ENCODE data around the gene RMI2.
A peak's percentile ranks its signal among the peaks of the same experiment; 100 is the strongest.

Gene RMI2

DNA sequence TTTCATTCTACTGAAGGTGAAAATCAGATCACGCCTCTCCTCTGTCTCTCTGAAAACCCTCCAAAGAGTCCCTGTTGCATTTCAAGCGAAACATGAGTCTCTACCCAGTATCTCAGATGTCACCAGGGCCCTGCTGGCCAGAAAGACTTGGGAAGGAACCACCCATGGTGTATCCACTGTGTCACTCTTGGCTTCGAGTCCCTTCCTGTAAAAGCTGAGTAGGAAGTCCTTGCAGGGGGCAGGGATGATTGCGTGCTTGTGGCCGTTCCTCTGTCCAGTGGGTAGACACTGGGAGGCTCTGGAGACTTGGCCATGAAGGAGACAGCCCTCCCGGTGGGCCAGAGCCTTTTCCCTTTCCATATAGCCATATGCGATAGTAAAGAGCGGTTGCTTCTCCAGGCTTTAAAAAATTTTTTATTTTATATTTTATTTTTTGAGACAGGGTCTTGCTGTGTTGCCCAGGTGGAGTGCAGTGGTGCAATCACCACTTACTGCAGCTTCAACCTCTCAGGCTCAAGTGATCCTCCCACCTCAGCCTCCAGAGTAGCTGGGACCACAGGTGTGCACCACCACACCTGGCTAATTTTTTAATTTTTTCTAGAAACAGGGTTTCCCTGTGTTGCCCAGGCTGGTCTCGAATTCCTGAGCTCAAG, 19.0 kb upstream of the RMI2 start:
- H3K9ac ChIP-seq (ENCODE audit: low read length) = no peak overlapping the region

GRCh38 chr16:11326737-11327276, 18.5 kb upstream of the RMI2 start:
- Histone ChIP-seq H3F3A (ENCODE audit: insufficient read depth) (peaks cover 18% of the 10 kb centered on the region), H4K20me1 (ENCODE audit: low read depth, low read length) (no peaks in the 10 kb centered on the region), H3K27ac (ENCODE audit: low read depth, low read length) (no peak overlapping the region), H3K9me2 (replicated peaks; ENCODE audit: insufficient read depth, low read length) (no peaks in the 10 kb centered on the region), H3K79me2 (ENCODE audit: insufficient read depth, low read length) (no peaks in the 10 kb centered on the region), H2AFZ (ENCODE audit: low read depth, low read length, severe bottlenecking) (no peak overlapping the region), H3K27me3 (ENCODE audit: low read length) (no peaks in the 10 kb centered on the region), H3K4me2 (ENCODE audit: low read depth, low read length, poor library complexity, severe bottlenecking) (no peak overlapping the region), H3K36me3 (ENCODE audit: low read length) (no peaks in the 10 kb centered on the region), H3K9ac (ENCODE audit: low read length) (no peak overlapping the region), H3K4me3 (ENCODE audit: insufficient read depth, low read length, poor library complexity, severe bottlenecking) (no peak overlapping the region), H3K9me3 (ENCODE audit: insufficient read depth, low read length) (no peaks in the 10 kb centered on the region)
- TF ChIP-seq EZH2phosphoT487 (conservative IDR thresholded peaks at IDR 0.05; ENCODE audit: low read length) = no peak
- TF ChIP-seq, protein P1, sequence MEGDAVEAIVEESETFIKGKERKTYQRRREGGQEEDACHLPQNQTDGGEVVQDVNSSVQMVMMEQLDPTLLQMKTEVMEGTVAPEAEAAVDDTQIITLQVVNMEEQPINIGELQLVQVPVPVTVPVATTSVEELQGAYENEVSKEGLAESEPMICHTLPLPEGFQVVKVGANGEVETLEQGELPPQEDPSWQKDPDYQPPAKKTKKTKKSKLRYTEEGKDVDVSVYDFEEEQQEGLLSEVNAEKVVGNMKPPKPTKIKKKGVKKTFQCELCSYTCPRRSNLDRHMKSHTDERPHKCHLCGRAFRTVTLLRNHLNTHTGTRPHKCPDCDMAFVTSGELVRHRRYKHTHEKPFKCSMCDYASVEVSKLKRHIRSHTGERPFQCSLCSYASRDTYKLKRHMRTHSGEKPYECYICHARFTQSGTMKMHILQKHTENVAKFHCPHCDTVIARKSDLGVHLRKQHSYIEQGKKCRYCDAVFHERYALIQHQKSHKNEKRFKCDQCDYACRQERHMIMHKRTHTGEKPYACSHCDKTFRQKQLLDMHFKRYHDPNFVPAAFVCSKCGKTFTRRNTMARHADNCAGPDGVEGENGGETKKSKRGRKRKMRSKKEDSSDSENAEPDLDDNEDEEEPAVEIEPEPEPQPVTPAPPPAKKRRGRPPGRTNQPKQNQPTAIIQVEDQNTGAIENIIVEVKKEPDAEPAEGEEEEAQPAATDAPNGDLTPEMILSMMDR (IDR thresholded peaks at IDR 0.05; ENCODE audit: insufficient read depth, low read length, poor library complexity, severe bottlenecking) = no peak

More for the DNA sequence above, 19.0 kb upstream of the RMI2 start:
- Histone ChIP-seq H3K27me3 (ENCODE audit: low read length) (no peaks in the 10 kb centered on the region), H3K9me3 (ENCODE audit: insufficient read depth, low read length) (no peaks in the 10 kb centered on the region), H2AFZ (ENCODE audit: low read depth, low read length, severe bottlenecking) (no peak overlapping the region), H3K27ac (ENCODE audit: low read depth, low read length) (no peak overlapping the region), H4K20me1 (ENCODE audit: low read depth, low read length) (no peaks in the 10 kb centered on the region), H3K9me2 (replicated peaks; ENCODE audit: insufficient read depth, low read length) (no peaks in the 10 kb centered on the region), H3K4me3 (ENCODE audit: insufficient read depth, low read length, poor library complexity, severe bottlenecking) (no peak overlapping the region), H3K4me2 (ENCODE audit: low read depth, low read length, poor library complexity, severe bottlenecking) (no peak overlapping the region), H3K79me2 (ENCODE audit: insufficient read depth, low read length) (no peaks in the 10 kb centered on the region), H3F3A (ENCODE audit: insufficient read depth) (peaks cover 18% of the 10 kb centered on the region), H3K36me3 (ENCODE audit: low read length) (no peaks in the 10 kb centered on the region)
- TF ChIP-seq, protein P1 (IDR thresholded peaks at IDR 0.05; ENCODE audit: insufficient read depth, low read length, poor library complexity, severe bottlenecking) = no peak
- TF ChIP-seq EZH2phosphoT487 (conservative IDR thresholded peaks at IDR 0.05; ENCODE audit: low read length) = no peak

DNA sequence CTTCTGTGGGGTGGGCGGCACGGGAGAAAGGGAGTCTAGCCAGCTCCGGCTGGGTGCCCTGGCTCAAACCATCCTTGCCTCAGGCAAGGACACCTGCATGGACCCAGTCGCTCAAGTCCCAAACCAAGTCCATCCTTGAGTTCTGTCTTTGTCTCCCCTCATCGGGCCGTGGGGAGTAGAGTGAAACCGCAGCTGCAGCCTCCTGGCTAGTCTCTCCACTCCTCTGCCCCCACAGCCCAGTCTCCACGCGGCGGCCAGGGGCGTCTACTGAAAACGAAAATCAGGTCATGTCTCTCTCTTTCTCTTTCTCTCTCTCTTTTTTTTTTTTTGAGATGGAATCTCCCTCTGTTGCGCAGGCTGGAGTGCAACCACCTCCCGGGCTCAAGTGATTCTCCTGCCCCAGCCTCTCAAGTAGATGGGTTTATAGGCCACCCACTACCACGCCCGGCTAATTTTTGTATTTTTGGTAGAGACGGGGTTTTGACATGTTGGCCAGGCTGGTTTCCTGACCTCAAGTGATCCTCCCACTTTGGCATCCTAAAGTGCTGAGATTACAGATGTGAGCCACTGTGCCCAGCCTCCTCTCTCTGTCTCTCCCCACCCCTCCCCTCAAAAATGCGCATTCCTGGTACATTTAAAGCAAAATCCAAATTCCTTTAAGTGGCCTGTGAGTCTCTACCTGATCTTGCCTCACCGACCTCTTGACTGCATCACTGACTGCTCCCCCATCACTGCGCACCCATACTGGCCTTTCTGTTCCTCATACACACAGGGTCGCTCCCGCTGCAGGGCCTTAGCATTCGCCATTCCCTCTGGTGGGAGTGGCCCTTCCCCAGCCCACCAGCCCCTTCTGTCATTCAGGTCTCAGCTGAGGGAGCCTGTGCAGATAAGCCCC, 17.7 kb upstream of the RMI2 start:
- no peaks in the 10 kb centered on the region for H3K9me2 ChIP-seq (replicated peaks; ENCODE audit: insufficient read depth, low read length)
- H3F3A ChIP-seq (ENCODE audit: insufficient read depth) = peaks cover 18% of the 10 kb centered on the region
- H3K4me3 ChIP-seq (ENCODE audit: insufficient read depth, low read length, poor library complexity, severe bottlenecking) = no peak overlapping the region
- H3K4me2 ChIP-seq (ENCODE audit: low read depth, low read length, poor library complexity, severe bottlenecking) = peak overlapping the region; percentile 57
- H3K27me3 ChIP-seq (ENCODE audit: low read length) = no peaks in the 10 kb centered on the region
- H3K36me3 ChIP-seq (ENCODE audit: low read length) = no peaks in the 10 kb centered on the region
- H3K9me3 ChIP-seq (ENCODE audit: insufficient read depth, low read length) = no peaks in the 10 kb centered on the region
- peak overlapping the region; percentile 2; the same call in 1 of the 2 replicates for H3K9ac ChIP-seq (ENCODE audit: low read length)
- H4K20me1 ChIP-seq (ENCODE audit: low read depth, low read length) = no peaks in the 10 kb centered on the region
- no peak overlapping the region for H2AFZ ChIP-seq (ENCODE audit: low read depth, low read length, severe bottlenecking)
- H3K27ac ChIP-seq (ENCODE audit: low read depth, low read length) = peak overlapping the region; percentile 50
- H3K79me2 ChIP-seq (ENCODE audit: insufficient read depth, low read length) = no peaks in the 10 kb centered on the region
- TF ChIP-seq, protein P1 (IDR thresholded peaks at IDR 0.05; ENCODE audit: insufficient read depth, low read length, poor library complexity, severe bottlenecking) = no peak
- no peak for TF ChIP-seq EZH2phosphoT487 (conservative IDR thresholded peaks at IDR 0.05; ENCODE audit: low read length)

All from SU-DHL-6 (cell line).